Measurements from ENCODE around the gene COLGALT1. TPM values are rescaled to one million over a fixed set of nuclear protein-coding genes. Genes with fewer than 3 reads are reported as not detected.

COLGALT1 gene
- total and polyA plus RNA-seq, 4 donors, result 14.4 to 32.2 (median 22.5) TPM

DNA sequence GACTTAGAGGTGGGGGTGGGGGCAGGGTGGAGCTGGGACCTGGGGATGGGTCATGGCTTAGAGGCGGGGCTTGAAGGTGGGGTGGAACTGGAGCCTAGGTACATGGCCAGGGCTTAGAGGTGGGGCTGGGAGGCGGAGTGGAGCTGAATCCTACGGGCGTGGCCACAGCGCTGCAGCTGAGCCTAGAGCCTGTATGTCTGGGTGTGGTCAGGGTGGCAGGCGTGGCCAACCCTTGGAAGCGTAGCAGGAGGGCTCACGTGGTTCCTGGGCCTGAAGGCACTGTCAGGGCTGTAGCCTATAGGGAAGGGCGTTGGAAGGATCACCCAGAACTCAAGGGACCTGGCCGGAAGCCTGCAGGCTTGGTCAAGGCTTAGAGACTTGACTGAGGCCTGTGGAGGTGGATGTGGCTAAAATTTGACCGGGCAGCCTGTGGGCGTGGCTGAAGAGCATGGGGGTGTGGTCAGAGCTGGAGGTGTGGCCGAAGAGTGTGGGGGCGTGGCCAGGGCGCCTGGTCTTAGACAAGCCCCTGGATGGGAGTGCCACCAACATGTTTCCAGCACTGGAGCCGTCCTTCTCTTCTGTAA is 24.3 kb downstream of the COLGALT1 start:
- 72% methylated on average over 16 of the region's 16 CpGs for WGBS
- no peaks in the 10 kb centered on the region for H3K27me3 ChIP-seq (ENCODE audit: control insufficient read depth in 4 of 4, insufficient read depth in 4 of 4, low read length in 3 of 4)
- H3K27ac ChIP-seq (ENCODE audit: low read depth in 1 of 2, low read length in 2 of 2), result no peak overlapping the region
- TF ChIP-seq NR2F2 (IDR thresholded peaks at IDR 0.05) (no peak), HNF4A (conservative IDR thresholded peaks at IDR 0.05) (no peak), RAD21 (IDR thresholded peaks at IDR 0.05) (no peak), TAF1 (conservative IDR thresholded peaks at IDR 0.05) (no peak), FOXA2 (IDR thresholded peaks at IDR 0.05) (no peak), GABPA (IDR thresholded peaks at IDR 0.05 in 1 of 2, conservative IDR thresholded peaks at IDR 0.05 in 1 of 2) (no peak), YY1 (IDR thresholded peaks at IDR 0.05) (no peak), SP1 (IDR thresholded peaks at IDR 0.05) (no peak), JUND (IDR thresholded peaks at IDR 0.05) (no peak), EGR1 (IDR thresholded peaks at IDR 0.05; ENCODE audit: low read depth in 2 of 2) (no peak)
- TF ChIP-seq, protein P1, sequence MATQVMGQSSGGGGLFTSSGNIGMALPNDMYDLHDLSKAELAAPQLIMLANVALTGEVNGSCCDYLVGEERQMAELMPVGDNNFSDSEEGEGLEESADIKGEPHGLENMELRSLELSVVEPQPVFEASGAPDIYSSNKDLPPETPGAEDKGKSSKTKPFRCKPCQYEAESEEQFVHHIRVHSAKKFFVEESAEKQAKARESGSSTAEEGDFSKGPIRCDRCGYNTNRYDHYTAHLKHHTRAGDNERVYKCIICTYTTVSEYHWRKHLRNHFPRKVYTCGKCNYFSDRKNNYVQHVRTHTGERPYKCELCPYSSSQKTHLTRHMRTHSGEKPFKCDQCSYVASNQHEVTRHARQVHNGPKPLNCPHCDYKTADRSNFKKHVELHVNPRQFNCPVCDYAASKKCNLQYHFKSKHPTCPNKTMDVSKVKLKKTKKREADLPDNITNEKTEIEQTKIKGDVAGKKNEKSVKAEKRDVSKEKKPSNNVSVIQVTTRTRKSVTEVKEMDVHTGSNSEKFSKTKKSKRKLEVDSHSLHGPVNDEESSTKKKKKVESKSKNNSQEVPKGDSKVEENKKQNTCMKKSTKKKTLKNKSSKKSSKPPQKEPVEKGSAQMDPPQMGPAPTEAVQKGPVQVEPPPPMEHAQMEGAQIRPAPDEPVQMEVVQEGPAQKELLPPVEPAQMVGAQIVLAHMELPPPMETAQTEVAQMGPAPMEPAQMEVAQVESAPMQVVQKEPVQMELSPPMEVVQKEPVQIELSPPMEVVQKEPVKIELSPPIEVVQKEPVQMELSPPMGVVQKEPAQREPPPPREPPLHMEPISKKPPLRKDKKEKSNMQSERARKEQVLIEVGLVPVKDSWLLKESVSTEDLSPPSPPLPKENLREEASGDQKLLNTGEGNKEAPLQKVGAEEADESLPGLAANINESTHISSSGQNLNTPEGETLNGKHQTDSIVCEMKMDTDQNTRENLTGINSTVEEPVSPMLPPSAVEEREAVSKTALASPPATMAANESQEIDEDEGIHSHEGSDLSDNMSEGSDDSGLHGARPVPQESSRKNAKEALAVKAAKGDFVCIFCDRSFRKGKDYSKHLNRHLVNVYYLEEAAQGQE (IDR thresholded peaks at IDR 0.05), result no peak
- TF ChIP-seq, protein P2, sequence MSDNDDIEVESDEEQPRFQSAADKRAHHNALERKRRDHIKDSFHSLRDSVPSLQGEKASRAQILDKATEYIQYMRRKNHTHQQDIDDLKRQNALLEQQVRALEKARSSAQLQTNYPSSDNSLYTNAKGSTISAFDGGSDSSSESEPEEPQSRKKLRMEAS (IDR thresholded peaks at IDR 0.05), result no peak
- TF ChIP-seq, protein P3, sequence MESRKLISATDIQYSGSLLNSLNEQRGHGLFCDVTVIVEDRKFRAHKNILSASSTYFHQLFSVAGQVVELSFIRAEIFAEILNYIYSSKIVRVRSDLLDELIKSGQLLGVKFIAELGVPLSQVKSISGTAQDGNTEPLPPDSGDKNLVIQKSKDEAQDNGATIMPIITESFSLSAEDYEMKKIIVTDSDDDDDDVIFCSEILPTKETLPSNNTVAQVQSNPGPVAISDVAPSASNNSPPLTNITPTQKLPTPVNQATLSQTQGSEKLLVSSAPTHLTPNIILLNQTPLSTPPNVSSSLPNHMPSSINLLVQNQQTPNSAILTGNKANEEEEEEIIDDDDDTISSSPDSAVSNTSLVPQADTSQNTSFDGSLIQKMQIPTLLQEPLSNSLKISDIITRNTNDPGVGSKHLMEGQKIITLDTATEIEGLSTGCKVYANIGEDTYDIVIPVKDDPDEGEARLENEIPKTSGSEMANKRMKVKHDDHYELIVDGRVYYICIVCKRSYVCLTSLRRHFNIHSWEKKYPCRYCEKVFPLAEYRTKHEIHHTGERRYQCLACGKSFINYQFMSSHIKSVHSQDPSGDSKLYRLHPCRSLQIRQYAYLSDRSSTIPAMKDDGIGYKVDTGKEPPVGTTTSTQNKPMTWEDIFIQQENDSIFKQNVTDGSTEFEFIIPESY (IDR thresholded peaks at IDR 0.05), result no peak
- no peaks in the 10 kb centered on the region for H3K9me3 ChIP-seq (ENCODE audit: control insufficient read depth in 4 of 4, low read length in 3 of 4)
- no peak overlapping the region for H3K4me3 ChIP-seq (ENCODE audit: low read depth in 1 of 3, low read length in 3 of 3)
- DNase-seq (ENCODE audit: low spot score), result peak; percentile 81
- H3K4me1 ChIP-seq (ENCODE audit: control insufficient read depth in 4 of 4, insufficient read depth in 4 of 4, low read length in 3 of 4), result no peaks in the 10 kb centered on the region
- H3K36me3 ChIP-seq (ENCODE audit: control insufficient read depth in 4 of 4, insufficient read depth in 3 of 4, low read depth in 1 of 4, low read length in 3 of 4), result peaks cover 15 to 41% (median 17%) of the 10 kb centered on the region in 4 donors
- H3K9ac ChIP-seq (ENCODE audit: low read depth in 1 of 2, low read length in 2 of 2), result no peak overlapping the region

DNA sequence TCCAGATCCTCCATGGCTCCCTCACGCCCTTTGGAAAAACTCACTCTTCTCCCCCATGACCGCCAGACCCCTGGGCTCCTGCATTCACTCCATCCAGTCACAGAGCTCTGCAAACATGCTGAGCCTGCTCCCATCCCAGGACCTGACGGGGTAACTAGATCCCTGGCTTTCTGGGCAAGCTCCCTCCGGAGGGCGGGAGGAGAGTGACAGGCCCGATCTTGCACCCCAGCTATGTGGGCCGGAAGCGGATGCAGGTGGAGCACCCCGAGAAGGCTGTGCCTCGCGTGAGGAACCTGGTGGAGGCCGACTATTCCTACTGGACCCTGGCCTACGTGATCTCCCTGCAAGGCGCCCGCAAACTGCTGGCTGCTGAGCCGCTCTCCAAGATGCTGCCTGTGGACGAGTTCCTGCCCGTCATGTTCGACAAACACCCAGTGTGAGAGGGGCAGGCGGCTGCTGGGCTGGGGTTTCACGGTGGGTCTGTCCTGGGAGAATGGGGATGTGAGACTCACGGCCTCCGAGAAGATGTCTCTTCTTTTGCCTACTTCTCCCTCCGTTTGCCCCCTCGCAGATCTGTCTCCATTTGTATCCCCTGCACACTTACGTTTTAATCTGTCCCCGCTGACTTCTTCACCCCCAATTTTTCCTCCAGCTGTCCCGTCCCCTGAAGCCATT is 25.2 kb downstream of the COLGALT1 start:
- DNase-seq (ENCODE audit: low spot score), result no peak
- Histone ChIP-seq H3K27ac (ENCODE audit: low read depth in 1 of 2, low read length in 2 of 2) (no peak overlapping the region), H3K9ac (ENCODE audit: low read depth in 1 of 2, low read length in 2 of 2) (no peak overlapping the region), H3K9me3 (ENCODE audit: control insufficient read depth in 4 of 4, low read length in 3 of 4) (no peaks in the 10 kb centered on the region), H3K4me1 (ENCODE audit: control insufficient read depth in 4 of 4, insufficient read depth in 4 of 4, low read length in 3 of 4) (no peaks in the 10 kb centered on the region), H3K27me3 (ENCODE audit: control insufficient read depth in 4 of 4, insufficient read depth in 4 of 4, low read length in 3 of 4) (no peaks in the 10 kb centered on the region), H3K4me3 (ENCODE audit: low read depth in 1 of 3, low read length in 3 of 3) (no peak overlapping the region), H3K36me3 (ENCODE audit: control insufficient read depth in 4 of 4, insufficient read depth in 3 of 4, low read depth in 1 of 4, low read length in 3 of 4) (peaks cover 15 to 41% (median 17%) of the 10 kb centered on the region in 4 donors)
- TF ChIP-seq TAF1 (conservative IDR thresholded peaks at IDR 0.05) (no peak), GABPA (IDR thresholded peaks at IDR 0.05 in 1 of 2, conservative IDR thresholded peaks at IDR 0.05 in 1 of 2) (no peak), EGR1 (IDR thresholded peaks at IDR 0.05; ENCODE audit: low read depth in 2 of 2) (no peak), FOXA1 (IDR thresholded peaks at IDR 0.05) (no peak), FOXA2 (IDR thresholded peaks at IDR 0.05) (no peak), HNF4G (IDR thresholded peaks at IDR 0.05) (no peak)
- TF ChIP-seq, protein P4, sequence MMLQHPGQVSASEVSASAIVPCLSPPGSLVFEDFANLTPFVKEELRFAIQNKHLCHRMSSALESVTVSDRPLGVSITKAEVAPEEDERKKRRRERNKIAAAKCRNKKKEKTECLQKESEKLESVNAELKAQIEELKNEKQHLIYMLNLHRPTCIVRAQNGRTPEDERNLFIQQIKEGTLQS (IDR thresholded peaks at IDR 0.05), result no peak
- TF ChIP-seq, protein P5, sequence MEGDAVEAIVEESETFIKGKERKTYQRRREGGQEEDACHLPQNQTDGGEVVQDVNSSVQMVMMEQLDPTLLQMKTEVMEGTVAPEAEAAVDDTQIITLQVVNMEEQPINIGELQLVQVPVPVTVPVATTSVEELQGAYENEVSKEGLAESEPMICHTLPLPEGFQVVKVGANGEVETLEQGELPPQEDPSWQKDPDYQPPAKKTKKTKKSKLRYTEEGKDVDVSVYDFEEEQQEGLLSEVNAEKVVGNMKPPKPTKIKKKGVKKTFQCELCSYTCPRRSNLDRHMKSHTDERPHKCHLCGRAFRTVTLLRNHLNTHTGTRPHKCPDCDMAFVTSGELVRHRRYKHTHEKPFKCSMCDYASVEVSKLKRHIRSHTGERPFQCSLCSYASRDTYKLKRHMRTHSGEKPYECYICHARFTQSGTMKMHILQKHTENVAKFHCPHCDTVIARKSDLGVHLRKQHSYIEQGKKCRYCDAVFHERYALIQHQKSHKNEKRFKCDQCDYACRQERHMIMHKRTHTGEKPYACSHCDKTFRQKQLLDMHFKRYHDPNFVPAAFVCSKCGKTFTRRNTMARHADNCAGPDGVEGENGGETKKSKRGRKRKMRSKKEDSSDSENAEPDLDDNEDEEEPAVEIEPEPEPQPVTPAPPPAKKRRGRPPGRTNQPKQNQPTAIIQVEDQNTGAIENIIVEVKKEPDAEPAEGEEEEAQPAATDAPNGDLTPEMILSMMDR (IDR thresholded peaks at IDR 0.05; ENCODE audit: low read depth, low read length, missing input control), result no peak
- 93% methylated on average over 28 of the region's 28 CpGs for WGBS
